Endothelial cell of umbilical vein (primary cell): ENCODE results near the gene C4orf51. TPM values are rescaled to one million over a fixed set of nuclear protein-coding genes. Genes with fewer than 3 reads are reported as not detected.

ENCODE experiments used
- BruUV-seq: library from RNA; stranded (reverse); fragments of 400-500 nt; replicated peaks from 2 replicates; lab custom pipeline; 2021; lab: Mats Ljungman, UMichigan
- CTCF ChIA-PET: fragments of 300-600, 350-600 bp; sonication (Branson Sonifier 250); formaldehyde crosslinking; loops from one replicate; lab custom pipeline; 2021; ENCODE audit warnings: antibody characterized with exemption, inconsistent platforms; lab: Charles Lee
- POLR2A ChIA-PET: fragments of 300-600, 350-600 bp; sonication (Branson Sonifier 250); formaldehyde crosslinking; loops from one replicate; lab custom pipeline; 2021; ENCODE audit warnings: antibody characterized with exemption, inconsistent platforms; lab: Charles Lee
- DNase-seq: peaks from one replicate; pipeline ENCODE4 v3.0.0-alpha.2; 2011; ENCODE audit warnings: low read depth, low spot score
- FAIRE-seq: peaks from 2 replicates; lab custom pipeline; 2011; peaks lifted over from hg19 to GRCh38; lab: Jason Lieb, UNC
- H2AFZ ChIP-seq: 2 replicates; pipeline ENCODE4 v1.6.0; 2012; ENCODE audit warnings: low read depth, low read length, control low read depth, inconsistent platforms
- H3K27ac ChIP-seq: 2 replicates; pipeline ENCODE4 v1.5.1; 2011; ENCODE audit warnings: low read depth, mild to moderate bottlenecking, control low read depth, low read length, moderate library complexity; ENCODE audit not compliant: insufficient read depth
- H3K27me3 ChIP-seq, 2 experiments: 2 replicates each; pipeline versions ENCODE4 v1.6.0 to v1.6.1; 2011; ENCODE audit warnings: low read length in 2 of 2, mixed read lengths in 1 of 2; ENCODE audit not compliant: control insufficient read depth in 2 of 2, insufficient read depth in 2 of 2
- H3K36me3 ChIP-seq, 2 experiments: 2 replicates in 1 of 2; 3 replicates in 1 of 2; pipeline ENCODE4 v1.5.1; 2011; ENCODE audit warnings: low read length in 2 of 2, mild to moderate bottlenecking in 1 of 2, moderate library complexity in 1 of 2; ENCODE audit not compliant: control insufficient read depth in 2 of 2, insufficient read depth in 2 of 2; ENCODE audit errors: extremely low read depth in 1 of 2
- H3K4me1 ChIP-seq: 3 replicates; pipeline ENCODE4 v1.5.1; 2011; ENCODE audit warnings: mild to moderate bottlenecking, low read length; ENCODE audit not compliant: control insufficient read depth, insufficient read depth; ENCODE audit errors: extremely low read depth
- H3K4me2 ChIP-seq: 2 replicates; pipeline ENCODE4 v1.6.1; 2011; ENCODE audit warnings: low read length, control low read depth, mixed read lengths; ENCODE audit not compliant: insufficient read depth
- H3K4me3 ChIP-seq, 3 experiments: fragments of 200-600 bp in 1 of 3; sonication (generic), shearing (Covaris generic) in 1 of 3; replicated peaks in 1 of 3; 2 replicates each; pipeline ENCODE4 v1.5.1; 2011 to 2016; ENCODE audit warnings: control low read depth in 3 of 3, low read length in 3 of 3, mild to moderate bottlenecking in 2 of 3, inconsistent platforms in 1 of 3, low read depth in 1 of 3, moderate library complexity in 1 of 3; ENCODE audit not compliant: insufficient read depth in 1 of 3
- H3K79me2 ChIP-seq: 2 replicates; pipeline ENCODE4 v1.6.0; 2012; ENCODE audit warnings: low read length, inconsistent platforms; ENCODE audit not compliant: control insufficient read depth, insufficient read depth
- H3K9ac ChIP-seq: replicated peaks from 2 replicates; pipeline ENCODE3; 2011; ENCODE audit warnings: low read length, control low read depth; ENCODE audit not compliant: insufficient read depth; ENCODE audit errors: extremely low read depth
- H3K9me1 ChIP-seq: replicated peaks from 3 replicates; pipeline ENCODE4 v1.6.0; 2011; ENCODE audit warnings: mild to moderate bottlenecking, low read length; ENCODE audit not compliant: control insufficient read depth, insufficient read depth; ENCODE audit errors: extremely low read depth
- H3K9me3 ChIP-seq: replicated peaks from 2 replicates; pipeline ENCODE4 v1.5.1; 2012; ENCODE audit warnings: low read length, inconsistent platforms; ENCODE audit not compliant: control insufficient read depth, insufficient read depth
- H4K20me1 ChIP-seq: replicated peaks from 2 replicates; pipeline ENCODE3; 2011; ENCODE audit warnings: mild to moderate bottlenecking, low read length; ENCODE audit not compliant: control insufficient read depth, insufficient read depth; ENCODE audit errors: extremely low read depth
- CTCF ChIP-seq, 2 donors: IDR thresholded peaks; 1 replicate in 1 of 2; 2 replicates in 1 of 2; pipeline ENCODE4 v1.5.1; 2011; ENCODE audit warnings: low read length in 2 of 2, mild to moderate bottlenecking in 2 of 2, moderate library complexity in 2 of 2, control low read depth in 1 of 2, inconsistent platforms in 1 of 2, low read depth in 1 of 2; ENCODE audit not compliant: insufficient read depth in 1 of 2; ENCODE audit errors: extremely low read depth in 1 of 2
- EZH2 ChIP-seq: IDR thresholded peaks from 2 replicates; pipeline ENCODE4 v1.6.1; 2012; ENCODE audit warnings: borderline replicate concordance, low read depth, mild to moderate bottlenecking, moderate library complexity, low read length, inconsistent platforms; ENCODE audit not compliant: severe bottlenecking
- JUN ChIP-seq: IDR thresholded peaks from 2 replicates; pipeline ENCODE4 v1.6.1; 2011; ENCODE audit warnings: borderline replicate concordance, low read depth; ENCODE audit not compliant: insufficient read length, insufficient read depth
- MYC ChIP-seq: IDR thresholded peaks from one replicate; pipeline ENCODE4 v1.6.1; 2011; ENCODE audit warnings: mild to moderate bottlenecking, low read depth, low read length
- POLR2A ChIP-seq: IDR thresholded peaks from 2 replicates; pipeline ENCODE4 v1.6.1; 2012; ENCODE audit warnings: low read depth, mild to moderate bottlenecking, control low read depth, low read length
- POLR2AphosphoS5 ChIP-seq: IDR thresholded peaks from 2 replicates; pipeline ENCODE4 v1.6.1; 2012; ENCODE audit warnings: low read depth, mild to moderate bottlenecking, control low read depth, low read length, moderate library complexity; ENCODE audit not compliant: insufficient read depth
- dilution Hi-C: fragments of 300-500 bp; cut with MboI; formaldehyde crosslinking; loops from one replicate; pipeline ENCODE4 v1.15.0; 2019; ENCODE audit warnings: low sequenced_read_pairs; ENCODE audit not compliant: extremely low pct_ligation_motif_present
- intact Hi-C: fragments of 100-400 bp; cut with micrococcal nuclease; formaldehyde crosslinking; loops from one replicate; pipeline ENCODE4 v1.10.0; 2022
- polyA plus RNA-seq, 4 experiments: library from polyadenylated mRNA; depleted of rRNA in 3 of 4; stranded (reverse) in 3 of 4; unstranded in 1 of 4; fragments of >200 nt; gene quantifications; 2 replicates each; pipeline versions ENCODE4 v1.2.1 to v1.2.3, GENCODE V29; 2011 to 2012; ENCODE audit warnings: missing spikeins in 1 of 4
- total RNA-seq: library from RNA; stranded (reverse); gene quantifications from 2 replicates; pipeline ENCODE4 v1.2.3, GENCODE V29; 2021

Gene C4orf51
- total and polyA plus RNA-seq, 2 donors (not counting 3 experiments of a cell fraction or from before 2014, with no cell fraction given), result not detected

GRCh38 chr4:145681956-145682355, 2.0 kb downstream of the C4orf51 start:
- no peaks in the 10 kb centered on the region for H3K79me2 ChIP-seq
- FAIRE-seq (no peak), DNase-seq (no peak)
- no peaks in the 10 kb centered on the region for H4K20me1 ChIP-seq
- no peaks in the 10 kb centered on the region for H3K9me3 ChIP-seq
- H3K4me2 ChIP-seq, result no peak overlapping the region
- BruUV-seq, result no TSS peak
- H3K27me3 ChIP-seq, result no peaks in the 10 kb centered on the region
- no peak overlapping the region for H3K27ac ChIP-seq
- H3K36me3 ChIP-seq, result no peaks in the 10 kb centered on the region
- peaks cover 10% of the 10 kb centered on the region for H3K4me1 ChIP-seq
- ChIA-PET CTCF (no interaction called here), POLR2A (no interaction called here)
- H3K9ac ChIP-seq, result no peak overlapping the region
- intact Hi-C loops (no loop called here), dilution Hi-C loops (no loop called here)
- H2AFZ ChIP-seq, result no peak overlapping the region
- H3K4me3 ChIP-seq, result no peak overlapping the region
- TF ChIP-seq POLR2AphosphoS5 (no peak), JUN (no peak), POLR2A (no peak), EZH2 (no peak), MYC (no peak)
- no peaks in the 10 kb centered on the region for H3K9me1 ChIP-seq

GRCh38 chr4:145686991-145687390, 7.0 kb downstream of the C4orf51 start:
- CTCF ChIA-PET, result interaction anchor here (0.7 kb wide), 1 partner anchor 448 kb away, joined by 3 read pairs; no protein-coding TSS in a partner anchor

More at GRCh38 chr4:145686991-145687390, 7.0 kb downstream of the C4orf51 start:
- Histone ChIP-seq H4K20me1 (no peaks in the 10 kb centered on the region), H3K27ac (no peak overlapping the region), H3K9me3 (no peaks in the 10 kb centered on the region), H3K27me3 (no peaks in the 10 kb centered on the region), H3K4me2 (no peak overlapping the region), H2AFZ (no peak overlapping the region), H3K9ac (no peak overlapping the region), H3K9me1 (no peaks in the 10 kb centered on the region), H3K36me3 (no peaks in the 10 kb centered on the region), H3K4me3 (no peak overlapping the region), H3K79me2 (no peaks in the 10 kb centered on the region), H3K4me1 (no peaks in the 10 kb centered on the region)
- DNase-seq (no peak), FAIRE-seq (no peak)
- intact Hi-C loops, result no loop called here
- dilution Hi-C loops, result no loop called here
- POLR2A ChIA-PET, result no interaction called here
- TF ChIP-seq CTCF (IDR thresholded peaks at IDR 0.05; ENCODE audit: extremely low read depth in 1 of 2, insufficient read depth in 1 of 2, low read depth in 1 of 2, low read length in 2 of 2), result no peak
- no peak for TF ChIP-seq POLR2A
- no TSS peak for BruUV-seq
